Naive thymus-derived CD4-positive, alpha-beta T cell (primary cell): ENCODE data around the gene BCO1. TPM values are rescaled to one million over a fixed set of nuclear protein-coding genes. Genes with fewer than 3 reads are reported as not detected.
A peak's percentile ranks its signal among the peaks of the same experiment; 100 is the strongest.

ENCODE experiments used
- ATAC-seq: fragments of 150-1000 bp; cut with Tn5 transposase; 2 replicates; pipeline ENCODE4 v1.10.0; 2021; ENCODE audit warnings: mild to moderate bottlenecking, moderate library complexity
- CTCF ChIA-PET: fragments of 350-600 bp; sonication (Branson Sonifier 250); formaldehyde crosslinking; loops from one replicate; lab custom pipeline; 2021; ENCODE audit warnings: antibody characterized with exemption; lab: Charles Lee
- POLR2A ChIA-PET: fragments of 350-600 bp; sonication (Branson Sonifier 250); formaldehyde crosslinking; loops from one replicate; lab custom pipeline; 2021; ENCODE audit warnings: antibody characterized with exemption, inconsistent platforms; lab: Charles Lee
- DNase-seq, 9 donors: peaks; one replicate each; pipeline versions ENCODE4 v3.0.0 to v3.0.0-alpha.2; 2020 to 2022; ENCODE audit warnings: mixed read lengths in 1 of 9
- H3K27ac ChIP-seq: one replicate; pipeline ENCODE4 v1.7.0; 2013; ENCODE audit warnings: mild to moderate bottlenecking, low read depth, low read length, moderate library complexity
- H3K27me3 ChIP-seq, 2 donors: one replicate each; pipeline ENCODE4 v1.7.0; 2013; ENCODE audit warnings: low read length in 2 of 2, mild to moderate bottlenecking in 2 of 2, moderate library complexity in 2 of 2; ENCODE audit not compliant: control insufficient read depth in 2 of 2, insufficient read depth in 2 of 2
- H3K36me3 ChIP-seq, 3 experiments: 1 replicate in 2 of 3; 2 replicates in 1 of 3; pipeline ENCODE4 v1.7.0; 2013; ENCODE audit warnings: low read length in 3 of 3, mild to moderate bottlenecking in 3 of 3, moderate library complexity in 1 of 3; ENCODE audit not compliant: insufficient read depth in 3 of 3, control insufficient read depth in 2 of 3
- H3K4me1 ChIP-seq, 2 donors: one replicate each; pipeline ENCODE4 v1.7.0; 2013; ENCODE audit warnings: low read length in 2 of 2, mild to moderate bottlenecking in 2 of 2, moderate library complexity in 1 of 2; ENCODE audit not compliant: control insufficient read depth in 2 of 2, insufficient read depth in 2 of 2
- H3K4me3 ChIP-seq: 2 replicates; pipeline ENCODE4 v1.7.0; 2013; ENCODE audit warnings: mild to moderate bottlenecking, low read length
- H3K9me3 ChIP-seq, 3 experiments: 1 replicate in 2 of 3; 2 replicates in 1 of 3; pipeline ENCODE4 v1.7.0; 2013; ENCODE audit warnings: low read length in 3 of 3; ENCODE audit not compliant: control insufficient read depth in 2 of 3
- H3K27ac Mint-ChIP-seq, 9 donors: one replicate each; pipeline ENCODE4 v1.8.0; 2020 to 2022; ENCODE audit warnings: mixed read lengths in 9 of 9, mild to moderate bottlenecking in 8 of 9, moderate library complexity in 5 of 9, inconsistent platforms in 2 of 9
- H3K27me3 Mint-ChIP-seq, 5 donors: one replicate each; pipeline ENCODE4 v1.8.0; 2021 to 2022; ENCODE audit warnings: mixed read lengths in 5 of 5, mild to moderate bottlenecking in 1 of 5
- H3K36me3 Mint-ChIP-seq, 5 donors: one replicate each; pipeline ENCODE4 v1.8.0; 2020 to 2022; ENCODE audit warnings: mixed read lengths in 5 of 5, mild to moderate bottlenecking in 3 of 5, inconsistent platforms in 1 of 5
- H3K4me1 Mint-ChIP-seq, 7 donors: one replicate each; pipeline ENCODE4 v1.8.0; 2020 to 2022; ENCODE audit warnings: mixed read lengths in 7 of 7, mild to moderate bottlenecking in 3 of 7, inconsistent platforms in 1 of 7
- H3K4me3 Mint-ChIP-seq, 10 donors: one replicate each; pipeline ENCODE4 v1.8.0; 2020 to 2022; ENCODE audit warnings: mild to moderate bottlenecking in 10 of 10, mixed read lengths in 10 of 10, moderate library complexity in 6 of 10, inconsistent platforms in 2 of 10
- H3K9me3 Mint-ChIP-seq, 11 donors: one replicate each; pipeline ENCODE4 v1.8.0; 2020 to 2022; ENCODE audit warnings: mixed read lengths in 11 of 11, mild to moderate bottlenecking in 4 of 11, inconsistent platforms in 1 of 11, moderate library complexity in 1 of 11
- intact Hi-C, 2 donors: fragments of 100-400 bp; cut with micrococcal nuclease; formaldehyde crosslinking; loops; one replicate each; pipeline ENCODE4 v1.15.1; 2023
- polyA plus RNA-seq, 2 donors: library from polyadenylated mRNA; unstranded; fragments of 300-500 nt; fragmentation: Illumina TruSeq; gene quantifications; one replicate each; pipeline ENCODE4 v1.2.3, GENCODE V29; 2021
- total RNA-seq, 6 experiments: library from RNA in 5 of 6; stranded (reverse) in 5 of 6; gene quantifications; 1 replicate in 5 of 6; 2 replicates in 1 of 6; pipeline ENCODE4 v1.2.3 and lab custom pipeline; 2021 to 2026

Gene BCO1
- total and polyA plus RNA-seq, 7 experiments from 2014 or later = not detected

DNA sequence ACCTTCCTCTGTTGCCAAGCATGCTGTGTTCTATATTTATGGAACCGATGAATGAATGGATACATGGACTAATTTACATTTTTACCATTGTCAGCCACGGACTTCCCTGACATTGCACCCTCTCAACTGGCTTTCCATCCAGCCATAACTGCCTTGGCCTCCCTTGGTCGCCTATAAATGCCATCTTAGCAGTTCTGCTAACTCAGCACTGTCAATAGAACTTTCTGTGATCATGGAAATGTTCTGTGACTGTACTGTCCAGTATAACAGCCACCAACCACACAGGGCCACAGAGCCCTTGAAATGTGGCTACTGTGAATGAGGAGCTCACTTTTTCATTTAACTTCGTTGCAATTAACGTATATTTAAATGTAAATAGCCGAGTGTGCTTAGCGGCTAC lies 8.7 kb upstream of the BCO1 start:
- ChIA-PET CTCF (no interaction called here), POLR2A (no interaction called here)
- H3K4me3 ChIP-seq = no peak overlapping the region
- H3K9me3 ChIP-seq = no peaks in the 10 kb centered on the region
- Mint-ChIP-seq H3K4me1 (no peaks in the 10 kb centered on the region), H3K9me3 (peaks cover 0 to 4% (median 0%) of the 10 kb centered on the region in 11 donors), H3K27me3 (peaks cover 6 to 20% (median 11%) of the 10 kb centered on the region in 5 donors), H3K27ac (no peak overlapping the region), H3K36me3 (no peaks in the 10 kb centered on the region), H3K4me3 (no peak overlapping the region)
- no peaks in the 10 kb centered on the region for H3K36me3 ChIP-seq
- no peaks in the 10 kb centered on the region for H3K4me1 ChIP-seq
- DNase-seq = no peak
- intact Hi-C loops = no loop called here
- H3K27me3 ChIP-seq = no peaks in the 10 kb centered on the region
- no peak overlapping the region for H3K27ac ChIP-seq
- no peak for ATAC-seq

GRCh38 chr16:81231014-81231413 lies 7.5 kb upstream of the BCO1 start:
- H3K36me3 Mint-ChIP-seq = no peaks in the 10 kb centered on the region
- Histone ChIP-seq H3K4me3 (no peak overlapping the region), H3K27me3 (no peaks in the 10 kb centered on the region), H3K4me1 (no peaks in the 10 kb centered on the region), H3K36me3 (no peaks in the 10 kb centered on the region), H3K9me3 (no peaks in the 10 kb centered on the region), H3K27ac (no peak overlapping the region)
- POLR2A ChIA-PET = no interaction called here
- CTCF ChIA-PET = no interaction called here
- no peaks in the 10 kb centered on the region for H3K4me1 Mint-ChIP-seq
- DNase-seq (no peak), ATAC-seq (no peak)
- intact Hi-C loops = no loop called here
- peaks cover 0 to 4% (median 0%) of the 10 kb centered on the region in 11 donors for H3K9me3 Mint-ChIP-seq
- H3K27ac Mint-ChIP-seq = no peak overlapping the region
- H3K27me3 Mint-ChIP-seq = peaks cover 0 to 19% (median 7%) of the 10 kb centered on the region in 5 donors
- no peak overlapping the region for H3K4me3 Mint-ChIP-seq

- H3K4me3 Mint-ChIP-seq = no peak overlapping the region
Measured at GRCh38 chr16:81232740-81233367, 5.6 kb upstream of the BCO1 start.

GRCh38 chr16:81237282-81237681 lies 1.2 kb upstream of the BCO1 start:
- peaks cover 0 to 4% (median 4%) of the 10 kb centered on the region in 5 donors for H3K27me3 Mint-ChIP-seq
- intact Hi-C loops = no loop called here
- no peak overlapping the region for H3K4me3 ChIP-seq
- POLR2A ChIA-PET = no interaction called here
- DNase-seq (no peak), ATAC-seq (no peak)
- H3K27ac Mint-ChIP-seq = no peak overlapping the region
- H3K27me3 ChIP-seq = no peaks in the 10 kb centered on the region
- CTCF ChIA-PET = no interaction called here
- H3K36me3 ChIP-seq = no peaks in the 10 kb centered on the region
- peaks cover 3 to 9% (median 6%) of the 10 kb centered on the region in 7 donors for H3K4me1 Mint-ChIP-seq
- H3K4me1 ChIP-seq = no peaks in the 10 kb centered on the region
- H3K9me3 Mint-ChIP-seq = no peaks in the 10 kb centered on the region
- H3K36me3 Mint-ChIP-seq = no peaks in the 10 kb centered on the region
- no peaks in the 10 kb centered on the region for H3K9me3 ChIP-seq
- no peak overlapping the region for H3K4me3 Mint-ChIP-seq
- no peak overlapping the region for H3K27ac ChIP-seq

More at GRCh38 chr16:81232740-81233367, 5.6 kb upstream of the BCO1 start:
- H3K27me3 Mint-ChIP-seq = peaks cover 0 to 10% (median 7%) of the 10 kb centered on the region in 5 donors
- Histone ChIP-seq H3K36me3 (no peaks in the 10 kb centered on the region), H3K4me1 (no peaks in the 10 kb centered on the region), H3K9me3 (no peaks in the 10 kb centered on the region), H3K27ac (no peak overlapping the region), H3K27me3 (no peaks in the 10 kb centered on the region), H3K4me3 (no peak overlapping the region)
- POLR2A ChIA-PET = no interaction called here
- CTCF ChIA-PET = interaction anchor here (0.5 kb wide), 1 partner anchor 151 kb away, joined by 3 read pairs; no protein-coding TSS in a partner anchor
- no peak overlapping the region for H3K27ac Mint-ChIP-seq
- intact Hi-C loops = no loop called here
- H3K9me3 Mint-ChIP-seq = no peaks in the 10 kb centered on the region
- H3K4me1 Mint-ChIP-seq = peaks cover 0 to 3% (median 0%) of the 10 kb centered on the region in 7 donors
- H3K36me3 Mint-ChIP-seq = no peaks in the 10 kb centered on the region
- DNase-seq (no peak), ATAC-seq (no peak)

DNA sequence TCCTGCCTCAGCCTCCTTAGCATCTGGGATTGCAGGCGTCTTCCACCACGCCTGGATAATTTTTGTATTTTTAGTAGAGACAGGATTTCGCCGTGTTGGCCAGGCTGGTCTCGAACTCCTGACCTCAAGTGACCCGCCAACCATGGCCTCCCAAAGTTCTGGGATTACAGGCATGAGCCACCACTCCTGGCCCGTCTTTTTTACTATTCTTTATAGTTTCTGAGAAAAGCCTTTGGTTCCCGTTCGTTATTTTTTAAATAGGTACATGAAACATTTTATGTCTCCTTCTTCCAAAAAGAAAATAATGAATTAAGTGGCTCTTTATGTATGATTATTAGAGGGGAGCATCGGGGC lies 570 bp upstream of the BCO1 start:
- Mint-ChIP-seq H3K4me1 (peaks cover 3 to 9% (median 6%) of the 10 kb centered on the region in 7 donors), H3K27me3 (peaks cover 0 to 4% (median 4%) of the 10 kb centered on the region in 5 donors), H3K36me3 (no peaks in the 10 kb centered on the region), H3K4me3 (no peak overlapping the region), H3K27ac (peak overlapping the region in 1 of 9 donors; percentile 13), H3K9me3 (no peaks in the 10 kb centered on the region)
- no peaks in the 10 kb centered on the region for H3K9me3 ChIP-seq
- CTCF ChIA-PET = no interaction called here
- no peaks in the 10 kb centered on the region for H3K4me1 ChIP-seq
- no peak overlapping the region for H3K27ac ChIP-seq
- no peak overlapping the region for H3K4me3 ChIP-seq
- ATAC-seq (no peak), DNase-seq (no peak)
- H3K36me3 ChIP-seq = no peaks in the 10 kb centered on the region
- H3K27me3 ChIP-seq = no peaks in the 10 kb centered on the region
- POLR2A ChIA-PET = no interaction called here
- intact Hi-C loops = no loop called here

DNA sequence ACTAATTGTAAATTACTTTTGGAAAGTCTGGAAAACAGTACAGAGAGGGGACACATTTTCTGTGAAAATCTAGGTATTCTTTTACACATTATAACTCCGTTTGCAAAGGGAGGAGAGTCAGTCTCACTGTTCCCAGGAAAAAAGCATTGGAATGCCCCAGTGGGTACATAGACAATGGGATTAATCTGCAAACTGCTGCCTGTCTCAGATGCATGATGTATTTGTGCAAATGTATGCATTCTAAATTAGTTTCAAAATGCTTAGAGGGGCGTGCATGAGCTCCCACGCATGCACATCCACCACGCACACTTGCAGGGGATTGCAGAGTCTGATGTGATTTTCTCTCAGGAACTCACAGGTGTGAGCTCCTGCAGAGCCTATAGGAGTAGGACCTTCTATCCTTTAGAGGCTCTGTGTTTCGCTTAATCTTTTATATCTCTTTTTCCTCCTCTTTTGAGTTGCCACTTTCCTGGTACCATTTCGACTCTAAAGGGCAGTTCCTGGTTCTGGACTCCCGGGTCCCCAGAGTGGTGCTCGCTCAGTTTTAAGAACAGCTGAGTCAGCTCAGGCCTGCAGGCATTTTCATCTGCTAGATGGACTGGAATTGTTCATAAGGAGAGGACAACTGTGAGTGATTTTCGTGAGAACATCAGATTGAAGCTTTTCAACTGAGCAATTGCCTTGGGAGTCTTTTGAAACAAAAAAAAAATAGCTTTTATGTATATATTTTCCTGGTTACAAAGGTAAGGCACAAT lies 1.1 kb downstream of the BCO1 start:
- no peak for DNase-seq
- intact Hi-C loops = no loop called here
- Histone ChIP-seq H3K9me3 (no peaks in the 10 kb centered on the region), H3K27ac (no peak overlapping the region), H3K27me3 (no peaks in the 10 kb centered on the region), H3K36me3 (no peaks in the 10 kb centered on the region), H3K4me1 (no peaks in the 10 kb centered on the region), H3K4me3 (no peak overlapping the region)
- ChIA-PET CTCF (no interaction called here), POLR2A (no interaction called here)
- Mint-ChIP-seq H3K27me3 (peaks cover 0 to 4% (median 4%) of the 10 kb centered on the region in 5 donors), H3K27ac (no peak overlapping the region), H3K9me3 (no peaks in the 10 kb centered on the region), H3K36me3 (no peaks in the 10 kb centered on the region), H3K4me3 (no peak overlapping the region), H3K4me1 (peaks cover 3 to 9% (median 6%) of the 10 kb centered on the region in 7 donors)
- no peak for ATAC-seq
